ENCODE data around the gene ADIPOR2. TPM values are rescaled to one million over a fixed set of nuclear protein-coding genes. Genes with fewer than 3 reads are reported as not detected.
"Not testable (repeated sequence)": the region's sequence is repeated elsewhere in the genome, so short reads cannot be mapped to it uniquely, and the experiment has no call there.

Gene ADIPOR2
- total RNA-seq, 1 experiment from 2014 or later: 26.3 TPM

DNA sequence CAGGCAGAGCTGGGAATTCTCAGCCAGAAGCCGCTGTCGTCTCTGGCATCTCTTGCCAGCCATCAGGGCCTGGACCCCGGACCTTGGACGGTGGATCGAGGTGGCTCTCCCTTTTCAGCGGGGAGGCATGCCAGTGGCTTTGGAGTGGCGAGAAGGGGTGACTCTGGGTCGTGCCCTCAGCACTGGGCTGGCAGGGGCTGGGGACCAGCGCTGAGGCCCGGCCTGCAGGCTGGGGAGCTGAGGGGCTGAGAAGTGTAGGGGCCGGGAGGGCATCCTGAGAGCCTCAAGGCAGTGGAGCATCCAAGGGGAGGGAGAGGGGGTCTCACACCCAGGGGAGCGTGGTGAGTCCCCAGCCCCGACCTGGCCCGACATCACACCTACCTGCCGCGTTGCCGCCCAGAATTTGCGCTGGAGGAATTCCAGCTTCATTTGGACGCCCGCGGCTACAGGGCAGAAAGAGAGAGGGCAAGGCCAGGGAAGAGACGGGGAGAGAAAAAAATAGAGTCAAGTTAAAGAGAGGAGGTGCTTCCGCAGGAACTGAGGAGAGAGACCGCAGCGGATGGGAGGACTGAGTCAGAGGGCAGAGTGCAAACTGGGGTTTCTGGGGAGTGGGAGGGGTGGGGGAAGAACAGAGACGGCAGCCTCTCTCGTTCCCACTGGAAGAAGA lies 120.5 kb downstream of the ADIPOR2 start:
- DNase-seq (ENCODE audit: low read depth): no peak

DNA sequence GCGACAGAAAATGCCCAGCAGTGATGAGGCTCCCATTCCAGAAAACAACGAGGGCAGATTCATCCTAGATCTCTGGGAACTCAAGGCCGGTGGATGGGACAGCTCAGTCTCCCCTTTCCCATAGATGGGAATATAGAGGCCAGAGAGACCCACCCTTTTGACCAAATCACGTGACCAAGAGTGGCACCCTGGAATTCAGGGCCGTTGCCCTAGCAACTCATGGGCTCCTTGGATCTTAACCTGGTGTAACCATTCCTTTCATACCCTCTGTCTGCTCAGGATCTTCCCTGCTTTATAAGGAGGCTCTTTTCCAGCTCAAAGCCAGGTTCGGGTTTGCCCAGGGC lies 121.0 kb downstream of the ADIPOR2 start:
- DNase-seq (ENCODE audit: low read depth): no peak

DNA sequence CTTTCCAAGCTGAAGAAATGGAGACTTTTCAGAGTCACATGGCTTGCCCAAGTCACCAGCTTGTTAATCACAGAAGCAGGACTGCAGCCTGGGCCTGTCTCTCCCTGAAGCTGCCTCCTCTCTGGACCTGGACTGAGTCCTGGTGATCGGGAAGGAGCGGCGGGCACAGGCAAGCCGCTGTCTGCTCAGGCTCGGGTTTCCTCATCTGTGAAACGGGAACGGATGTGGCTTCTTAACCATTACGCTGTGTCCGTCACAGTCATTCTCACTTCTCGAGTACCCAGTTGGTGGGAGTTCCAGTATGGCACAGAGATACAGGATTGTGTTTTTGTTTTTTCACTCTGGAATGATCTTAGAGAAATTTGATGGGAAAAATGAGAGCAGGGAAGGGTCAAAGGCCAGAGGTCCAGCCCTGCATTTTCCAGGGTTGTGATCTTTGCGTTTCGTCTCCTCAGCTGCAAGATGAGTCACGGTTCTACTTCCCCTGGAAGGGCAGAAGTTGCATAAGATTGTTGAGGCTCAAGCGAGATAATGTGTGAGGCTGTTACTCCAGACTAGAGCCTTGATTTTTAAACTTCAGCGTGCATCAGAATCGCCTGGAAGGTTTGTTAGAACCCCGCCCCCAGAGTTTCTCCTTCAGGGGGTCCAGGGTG lies 121.9 kb downstream of the ADIPOR2 start:
- peak; percentile 68 for DNase-seq (ENCODE audit: low read depth)

DNA sequence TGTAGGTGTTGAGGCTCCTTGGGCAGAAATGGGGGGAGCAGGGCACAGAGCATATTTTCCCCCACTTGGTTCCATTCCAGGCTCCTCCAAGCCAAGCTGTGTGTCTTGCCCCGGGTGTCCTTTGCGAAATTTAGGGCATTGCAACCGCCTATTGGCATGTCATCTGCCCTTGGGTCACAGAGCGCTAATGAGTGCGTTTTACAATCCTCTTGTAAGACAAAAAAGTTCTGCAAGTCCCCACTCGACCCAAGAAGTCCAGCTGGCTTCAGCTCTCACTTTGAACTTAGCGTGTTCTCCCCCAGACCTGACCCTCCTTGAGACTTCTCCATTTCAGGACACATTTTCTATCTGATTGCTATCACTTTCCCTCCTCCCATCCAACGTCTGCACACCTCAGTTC lies 123.4 kb downstream of the ADIPOR2 start:
- no peak for DNase-seq (ENCODE audit: low read depth)

DNA sequence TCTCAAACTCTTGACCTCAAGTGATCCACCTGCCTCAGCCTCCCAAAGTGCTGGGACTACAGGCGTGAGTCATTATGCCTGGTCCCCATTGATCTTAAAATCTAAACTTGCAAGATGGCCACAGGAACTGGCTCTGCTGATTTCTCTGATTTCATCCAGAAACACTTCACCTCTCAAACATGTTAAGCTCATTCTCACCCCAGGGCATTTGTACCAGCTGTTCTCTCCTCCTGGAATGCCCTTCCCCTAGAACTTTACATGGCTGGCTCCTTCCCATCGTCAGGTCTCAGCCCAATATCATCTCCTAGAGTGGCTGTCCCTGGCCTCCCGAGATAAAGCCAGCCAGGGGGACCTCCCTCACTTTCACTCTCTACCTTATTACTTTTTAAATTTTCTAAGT lies 124.2 kb downstream of the ADIPOR2 start:
- DNase-seq (ENCODE audit: low read depth): no peak

DNA sequence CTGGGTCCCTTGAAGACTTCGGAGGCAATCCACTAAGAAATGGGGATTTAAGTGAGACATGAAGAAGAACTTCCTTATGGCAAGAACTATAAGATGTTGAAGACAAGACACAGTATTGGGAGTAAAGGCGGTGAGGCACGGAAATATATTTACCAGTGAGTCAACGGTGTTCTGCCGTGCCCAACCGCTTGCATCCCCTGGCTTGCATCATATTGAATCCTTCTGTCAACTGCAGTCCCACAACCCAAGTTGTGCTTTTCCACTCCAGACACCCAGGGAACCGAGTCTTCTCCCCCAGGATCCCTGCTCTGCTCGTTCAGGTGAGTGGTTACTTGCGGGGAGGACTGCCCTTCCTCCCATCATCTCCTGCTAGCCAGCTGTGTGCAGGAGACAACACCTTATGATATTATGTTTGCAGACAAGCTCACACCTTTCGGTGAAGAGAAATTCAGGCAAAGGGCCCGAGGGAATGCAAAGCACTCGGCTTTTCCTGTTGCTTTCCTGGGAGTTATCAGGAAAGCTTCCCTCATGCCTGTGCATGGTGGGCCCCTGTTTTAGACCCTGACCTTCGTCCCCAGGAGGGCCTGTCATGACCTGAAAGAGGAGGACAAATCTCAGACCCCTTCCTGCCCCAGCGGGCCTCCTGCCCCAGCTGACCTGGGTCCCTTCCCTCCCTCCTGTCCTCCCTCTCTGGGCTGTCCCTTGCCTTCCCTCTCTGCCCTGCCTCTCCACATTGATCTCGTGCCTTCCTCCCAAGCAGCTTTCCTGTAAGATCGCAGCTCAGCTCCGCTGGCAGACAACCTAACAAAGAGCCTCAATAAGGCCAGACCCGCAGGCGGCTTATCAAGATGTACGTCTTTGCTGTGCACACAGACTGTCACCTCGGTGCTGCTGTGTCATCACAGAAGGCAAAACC lies 125.2 kb downstream of the ADIPOR2 start:
- DNase-seq (ENCODE audit: low read depth): no peak

DNA sequence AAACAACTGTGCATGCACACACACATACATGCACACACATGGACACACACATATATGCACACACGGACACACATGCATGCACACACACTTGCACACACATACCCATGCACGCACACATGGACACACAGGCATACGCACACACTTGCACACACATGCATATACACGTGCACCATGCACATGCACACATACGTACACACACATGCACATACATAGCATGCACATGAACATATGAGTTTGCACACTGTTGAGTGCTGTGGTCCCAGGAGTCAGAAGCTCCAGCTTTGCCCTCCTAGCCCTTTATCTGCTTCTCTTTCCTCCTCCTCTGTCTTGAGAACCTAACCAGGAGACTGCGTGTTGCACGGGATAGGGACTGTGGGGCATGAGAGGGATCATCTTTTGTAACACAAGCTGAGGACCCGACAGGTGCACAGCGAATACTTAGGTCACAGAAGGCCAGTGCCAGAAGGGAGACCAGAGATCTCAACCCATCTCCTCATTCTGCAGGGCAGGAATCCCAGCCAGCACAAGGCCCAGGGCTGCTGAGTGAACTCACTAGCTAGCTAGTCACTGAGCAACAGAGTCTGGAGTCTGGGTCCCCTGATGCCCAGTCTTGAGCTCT lies 126.0 kb downstream of the ADIPOR2 start:
- no peak for DNase-seq (ENCODE audit: low read depth)

DNA sequence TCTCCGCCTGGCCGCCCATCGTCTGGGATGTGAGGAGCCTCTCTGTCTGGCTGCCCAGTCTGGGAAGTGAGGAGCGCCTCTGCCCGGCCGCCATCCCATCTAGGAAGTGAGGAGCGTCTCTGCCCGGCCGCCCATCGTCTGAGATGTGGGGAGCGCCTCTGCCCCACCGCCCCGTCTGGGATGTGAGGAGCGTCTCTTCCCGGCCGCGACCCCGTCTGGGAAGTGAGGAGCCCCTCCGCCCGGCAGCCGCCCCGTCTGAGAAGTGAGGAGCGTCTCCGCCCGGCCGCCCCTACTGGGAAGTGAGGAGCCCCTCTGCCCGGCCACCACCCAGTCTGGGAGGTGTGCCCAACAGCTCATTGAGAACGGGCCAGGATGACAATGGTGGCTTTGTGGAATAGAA lies 127.1 kb downstream of the ADIPOR2 start:
- not testable (repeated sequence) for DNase-seq (ENCODE audit: low read depth)

DNA sequence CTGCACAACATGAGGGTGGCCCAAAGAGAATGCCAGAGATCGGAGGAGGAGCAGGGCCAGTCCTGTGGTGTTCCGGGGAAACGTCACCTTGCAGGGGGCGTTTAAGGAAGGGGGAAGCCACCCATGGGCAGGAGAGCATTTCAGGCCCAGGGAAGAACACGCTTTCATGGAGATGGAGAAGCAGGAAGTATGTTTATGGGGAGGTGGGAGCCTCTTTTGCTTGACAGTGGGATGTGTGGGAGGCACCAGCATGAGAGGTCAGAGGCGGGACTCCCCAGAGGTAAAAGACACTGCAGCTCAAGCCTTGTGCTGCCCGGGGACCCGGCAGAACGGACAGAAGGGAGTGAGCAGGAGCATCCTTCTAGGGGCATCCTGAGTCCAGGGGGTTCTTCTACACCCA lies 128.2 kb downstream of the ADIPOR2 start:
- no peak for DNase-seq (ENCODE audit: low read depth)

DNA sequence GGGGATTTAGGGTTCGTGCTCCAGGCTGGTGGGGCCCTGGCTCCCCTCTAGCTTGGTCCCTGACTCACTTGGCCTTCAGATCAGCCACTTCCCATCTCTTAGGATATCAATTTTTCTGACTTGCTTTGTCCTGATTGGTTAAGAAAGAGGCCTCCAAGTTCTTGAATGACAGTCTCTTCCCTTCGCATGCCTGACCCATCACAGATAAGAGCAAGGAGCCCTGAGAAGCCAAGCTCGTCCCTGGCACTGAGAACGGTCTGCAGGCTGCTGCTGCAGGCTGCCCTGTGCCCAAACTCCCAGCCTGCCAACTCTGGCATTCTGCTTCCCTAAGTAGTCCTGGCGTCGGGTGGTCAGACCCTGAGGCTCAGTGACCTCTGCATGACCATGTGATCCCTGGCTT lies 128.7 kb downstream of the ADIPOR2 start:
- DNase-seq (ENCODE audit: low read depth): no peak

DNA sequence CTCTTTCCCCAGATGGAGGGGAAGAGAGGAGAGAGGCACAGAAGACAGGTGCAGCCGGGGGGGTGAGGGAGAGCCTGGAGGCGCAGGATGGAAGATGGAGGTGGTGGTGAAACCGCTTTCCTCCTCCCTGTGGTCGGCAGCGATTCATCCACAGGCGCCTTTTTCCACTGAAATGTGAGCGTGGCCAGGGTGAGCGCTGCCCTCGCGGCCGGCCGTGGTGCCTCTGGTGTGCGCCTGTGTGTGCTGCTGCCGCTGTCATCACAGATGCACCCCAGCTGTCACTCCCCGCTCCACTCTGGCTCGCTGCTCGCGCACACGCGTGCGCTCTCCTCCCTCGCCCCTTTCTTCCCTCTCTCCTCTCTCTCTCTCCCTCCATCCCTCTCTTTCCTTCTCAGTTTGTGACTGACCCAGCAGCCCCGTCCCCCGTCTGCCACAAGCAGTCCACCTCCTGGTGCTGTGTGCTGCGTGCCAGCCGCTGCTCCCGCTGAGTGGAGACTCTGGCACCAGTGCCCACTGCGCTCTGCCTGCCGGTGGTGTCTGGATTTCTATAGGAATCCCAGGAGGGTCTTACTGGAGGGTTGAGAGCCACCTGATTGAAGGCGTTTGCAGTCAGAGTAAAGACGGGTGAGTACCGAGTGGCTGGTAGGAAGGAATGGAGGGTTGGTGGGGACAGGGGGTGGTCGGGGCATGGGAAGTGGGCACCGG lies 129.5 kb downstream of the ADIPOR2 start, which contains the start of gene LRTM2:
LRTM2 (plus strand) TSS at position 375 of the 705 bp plus-strand sequence. CDS start 7,584 bp downstream, outside the sequence.
- DNase-seq (ENCODE audit: low read depth): no peak

DNA sequence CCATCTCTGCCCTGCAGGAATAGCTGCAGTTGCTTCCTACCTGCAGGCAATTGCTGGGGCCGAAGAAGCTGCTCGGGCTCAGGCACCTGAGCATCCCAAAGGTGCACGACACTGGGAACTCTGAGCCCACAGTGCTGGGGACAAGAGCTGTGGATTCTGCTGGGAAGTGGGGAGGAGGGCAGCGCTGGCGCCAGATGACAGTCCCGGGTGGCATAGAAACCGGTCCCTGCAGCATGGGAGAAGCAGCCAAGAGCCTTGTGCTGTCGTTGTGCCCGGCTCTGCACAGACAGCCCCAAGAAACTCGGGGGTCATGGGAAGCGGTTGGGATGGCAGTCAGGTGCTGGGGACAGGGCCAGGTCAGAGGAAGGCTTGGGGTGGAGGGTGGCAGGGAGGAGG lies 130.0 kb downstream of the ADIPOR2 start:
- DNase-seq (ENCODE audit: low read depth): no peak

DNA sequence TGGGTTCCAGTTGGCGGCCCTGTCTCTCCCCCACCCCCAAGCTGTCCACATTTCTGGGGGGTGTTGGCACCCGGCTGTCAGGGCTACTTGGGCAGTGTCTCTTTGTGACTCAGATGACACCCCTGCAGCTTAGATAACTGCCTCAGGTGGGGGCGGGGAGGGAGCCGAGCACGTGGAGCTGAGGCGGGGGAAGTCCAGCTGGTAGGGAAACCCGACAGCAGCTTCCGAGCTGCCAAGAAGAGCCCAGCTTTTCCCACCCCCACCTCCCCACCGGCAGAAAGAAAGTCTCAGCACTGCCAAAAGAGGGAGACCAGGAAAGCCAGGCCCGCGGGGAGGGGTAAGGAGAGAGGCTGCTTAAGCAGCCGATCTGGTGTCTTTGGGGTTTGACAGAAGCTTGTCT lies 130.9 kb downstream of the ADIPOR2 start:
- DNase-seq (ENCODE audit: low read depth): no peak

DNA sequence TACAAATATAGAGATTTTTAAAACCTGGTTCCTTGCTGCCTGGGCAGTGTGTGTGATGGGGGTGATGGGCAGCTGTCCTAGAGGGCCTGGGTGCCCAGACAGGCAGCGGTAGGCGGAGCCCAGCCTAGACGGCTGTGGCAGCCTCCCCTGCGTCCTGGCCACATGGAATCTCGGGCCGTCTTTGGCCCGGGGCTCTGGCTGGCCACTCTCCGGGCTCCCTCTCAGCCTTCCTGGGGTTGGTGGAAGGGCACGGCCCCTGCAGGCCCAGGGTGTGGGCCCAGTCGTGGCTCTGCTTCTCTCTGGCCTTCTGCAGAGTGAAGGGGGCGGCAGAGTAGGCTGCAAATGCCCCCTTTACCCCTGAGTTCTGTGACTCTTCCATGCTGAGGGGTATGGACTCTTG lies 131.8 kb downstream of the ADIPOR2 start:
- DNase-seq (ENCODE audit: low read depth): no peak

DNA sequence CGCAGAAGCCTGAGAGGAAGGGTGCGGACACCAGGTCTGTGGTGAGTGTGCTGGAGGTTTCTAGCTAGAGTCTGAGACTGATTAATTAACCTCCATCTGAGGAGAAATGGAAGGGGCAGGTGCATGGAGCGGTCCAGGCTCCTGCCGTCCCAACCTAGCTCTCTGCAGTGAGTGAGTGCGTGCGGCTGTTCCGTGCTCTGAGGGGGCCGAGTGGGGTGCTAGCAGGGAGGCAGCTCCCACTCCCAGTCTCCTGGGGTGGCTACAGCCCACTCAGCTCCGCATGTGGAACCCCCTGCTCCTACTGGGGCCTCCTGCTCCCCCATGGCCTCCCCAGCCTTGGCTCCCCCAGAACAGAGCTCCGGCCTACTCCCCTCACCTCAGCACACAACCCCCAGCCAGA lies 132.4 kb downstream of the ADIPOR2 start:
- no peak for DNase-seq (ENCODE audit: low read depth)

DNA sequence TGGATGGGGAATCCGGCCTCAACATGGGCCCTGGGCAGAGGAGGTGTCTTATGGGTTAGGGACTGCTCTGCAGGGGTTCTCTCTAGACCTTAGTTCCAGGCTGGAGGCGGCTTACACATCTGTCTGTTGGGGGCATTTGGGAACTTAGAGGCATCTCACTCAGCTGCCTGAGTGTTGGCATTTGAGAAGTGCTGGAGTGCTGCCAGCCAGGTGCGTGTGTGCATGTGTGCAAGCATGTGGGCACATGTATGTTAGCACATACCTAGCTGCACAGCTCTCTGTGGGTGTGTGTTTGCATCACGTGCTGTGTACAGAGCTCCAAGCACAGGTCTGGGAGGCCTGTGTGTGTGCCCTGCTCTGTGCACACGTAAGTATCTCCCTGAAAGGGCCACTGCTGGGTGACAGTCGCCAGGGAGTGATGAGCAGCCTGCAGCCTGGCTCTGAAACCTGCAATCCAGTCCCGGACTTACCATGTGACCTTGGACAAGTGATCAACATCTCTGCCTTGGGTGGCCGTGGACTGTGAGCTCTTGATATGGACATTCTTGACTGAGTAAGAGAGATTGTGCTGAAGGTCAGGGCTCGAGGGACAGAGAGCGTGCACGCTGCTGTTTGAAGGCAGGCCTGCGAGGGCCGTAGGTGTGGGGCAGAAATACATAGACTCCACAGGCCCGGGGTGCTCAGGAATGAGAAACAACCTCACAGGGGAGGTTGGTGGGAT lies 134.7 kb downstream of the ADIPOR2 start:
- no peak for DNase-seq (ENCODE audit: low read depth)

DNA sequence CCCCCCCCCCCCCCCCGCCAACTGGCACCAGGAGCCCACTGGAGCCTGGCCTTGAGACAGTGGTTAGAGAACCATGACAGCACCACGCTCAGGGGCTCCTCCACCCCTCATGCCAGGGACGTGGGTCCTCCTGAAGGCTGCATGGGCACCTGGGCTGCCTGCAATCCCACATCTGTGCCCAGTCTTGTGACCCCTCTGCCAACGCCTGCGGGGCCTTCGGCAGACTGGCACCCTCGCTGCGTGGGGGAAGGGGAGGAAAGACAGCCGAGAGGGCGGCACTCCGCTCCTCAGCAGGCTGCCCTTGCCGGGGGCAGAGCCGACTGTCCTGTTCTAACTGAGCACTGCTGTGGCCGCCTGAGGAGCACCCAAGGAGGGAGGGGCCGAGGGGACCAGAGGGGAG lies 135.5 kb downstream of the ADIPOR2 start:
- no peak for DNase-seq (ENCODE audit: low read depth)

DNA sequence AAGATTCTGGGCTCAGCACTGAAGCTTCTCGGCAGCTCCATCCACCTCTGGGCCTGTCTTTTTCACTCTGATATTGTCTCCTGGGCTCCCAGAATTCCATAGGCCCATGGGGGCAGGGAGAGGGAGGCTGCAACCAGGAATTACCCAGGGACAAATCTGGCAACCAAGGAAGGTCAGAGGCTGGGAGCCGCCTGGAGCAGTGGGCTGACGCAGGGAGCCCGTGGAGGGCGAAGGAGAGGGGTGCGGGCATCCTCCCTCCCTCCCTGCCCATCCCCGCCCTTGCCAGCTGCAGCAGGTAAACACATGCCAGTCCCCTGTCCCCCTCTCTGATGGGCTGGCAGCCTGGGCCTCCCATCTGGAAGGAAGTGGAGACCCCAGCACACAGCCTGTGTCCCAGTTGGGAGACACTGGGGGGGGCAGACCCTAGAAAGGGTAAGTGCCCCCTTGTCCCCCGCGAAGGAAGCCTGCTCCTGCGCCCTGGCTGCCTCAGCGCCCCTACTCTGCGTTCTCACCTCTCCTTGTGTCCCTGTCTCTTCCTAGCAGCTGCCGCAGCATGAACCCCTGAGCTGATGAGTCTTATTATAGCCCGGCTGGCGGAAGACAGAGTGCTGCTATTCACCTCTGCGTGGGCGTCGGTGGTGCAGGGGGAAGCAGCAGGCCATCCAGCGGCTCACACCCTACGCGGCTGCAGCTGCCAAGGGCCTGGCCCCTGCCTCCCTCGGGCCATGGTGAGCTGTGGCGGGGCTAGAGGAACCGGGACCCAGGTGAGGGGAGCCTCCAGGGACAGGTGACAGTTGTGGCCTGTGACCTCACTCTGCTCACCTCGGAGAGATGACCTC lies 136.2 kb downstream of the ADIPOR2 start:
- DNase-seq (ENCODE audit: low read depth): no peak
